Effector memory CD4-positive, alpha-beta T cell (primary cell): ENCODE measurements around the gene DYRK4.

Experiments used
- DNase-seq, 3 donors: peaks; one replicate each; pipeline ENCODE4 v3.0.0-alpha.2; 2020
- H3K27ac ChIP-seq: 2 replicates; pipeline ENCODE4 v1.7.0; 2013; ENCODE audit warnings: mild to moderate bottlenecking, low read length, moderate library complexity; ENCODE audit not compliant: insufficient read depth, poor library complexity, severe bottlenecking
- H3K27me3 ChIP-seq: replicated peaks from 2 replicates; pipeline ENCODE4 v1.7.0; 2013; ENCODE audit warnings: mild to moderate bottlenecking, low read length; ENCODE audit not compliant: insufficient read depth, control insufficient read depth, poor library complexity, severe bottlenecking
- H3K36me3 ChIP-seq: 2 replicates; pipeline ENCODE4 v1.7.0; 2013; ENCODE audit warnings: mild to moderate bottlenecking, low read length, moderate library complexity; ENCODE audit not compliant: control insufficient read depth, insufficient read depth
- H3K4me1 ChIP-seq: 2 replicates; pipeline ENCODE4 v1.7.0; 2013; ENCODE audit warnings: low read length, mild to moderate bottlenecking; ENCODE audit not compliant: control insufficient read depth, insufficient read depth, poor library complexity, severe bottlenecking
- H3K4me3 ChIP-seq: 2 replicates; pipeline ENCODE4 v1.7.0; 2013; ENCODE audit warnings: low read length, low read depth, mild to moderate bottlenecking; ENCODE audit not compliant: insufficient read depth, poor library complexity, severe bottlenecking
- H3K9me3 ChIP-seq: 2 replicates; pipeline ENCODE4 v1.7.0; 2013; ENCODE audit warnings: mild to moderate bottlenecking, low read length, moderate library complexity; ENCODE audit not compliant: control insufficient read depth

Gene DYRK4

GRCh38 chr12:4539167-4539870, 22.7 kb upstream of the DYRK4 start:
- Histone ChIP-seq H3K4me3 (peak overlapping the region; percentile 70), H3K9me3 (no peaks in the 10 kb centered on the region), H3K4me1 (no peaks in the 10 kb centered on the region), H3K27ac (peak overlapping the region; percentile 95), H3K36me3 (no peaks in the 10 kb centered on the region), H3K27me3 (no peaks in the 10 kb centered on the region)
- DNase-seq = no peak

GRCh38 chr12:4540170-4540569, 21.8 kb upstream of the DYRK4 start:
- H3K27me3 ChIP-seq = no peaks in the 10 kb centered on the region
- H3K27ac ChIP-seq = no peak overlapping the region
- no peaks in the 10 kb centered on the region for H3K36me3 ChIP-seq
- H3K9me3 ChIP-seq = no peaks in the 10 kb centered on the region
- no peaks in the 10 kb centered on the region for H3K4me1 ChIP-seq
- DNase-seq = no peak
- H3K4me3 ChIP-seq = no peak overlapping the region

GRCh38 chr12:4540638-4541037, 21.4 kb upstream of the DYRK4 start:
- Histone ChIP-seq H3K36me3 (no peaks in the 10 kb centered on the region), H3K4me1 (no peaks in the 10 kb centered on the region), H3K4me3 (no peak overlapping the region), H3K27ac (no peak overlapping the region), H3K9me3 (no peaks in the 10 kb centered on the region), H3K27me3 (no peaks in the 10 kb centered on the region)
- DNase-seq = no peak

- no peaks in the 10 kb centered on the region for H3K36me3 ChIP-seq
- H3K27me3 ChIP-seq = no peaks in the 10 kb centered on the region
- no peaks in the 10 kb centered on the region for H3K9me3 ChIP-seq
- no peaks in the 10 kb centered on the region for H3K4me1 ChIP-seq
- DNase-seq = no peak
- no peak overlapping the region for H3K27ac ChIP-seq
- no peak overlapping the region for H3K4me3 ChIP-seq
Observed at GRCh38 chr12:4545195-4545594, 16.8 kb upstream of the DYRK4 start.

- H3K9me3 ChIP-seq = no peaks in the 10 kb centered on the region
- no peak for DNase-seq
- H3K4me3 ChIP-seq = no peak overlapping the region
- no peaks in the 10 kb centered on the region for H3K4me1 ChIP-seq
- no peaks in the 10 kb centered on the region for H3K27me3 ChIP-seq
- no peaks in the 10 kb centered on the region for H3K36me3 ChIP-seq
- no peak overlapping the region for H3K27ac ChIP-seq
Observed at GRCh38 chr12:4552191-4552590, 9.8 kb upstream of the DYRK4 start.

GRCh38 chr12:4553943-4554342, 8.1 kb upstream of the DYRK4 start:
- no peak for DNase-seq
- H3K27ac ChIP-seq = no peak overlapping the region
- no peaks in the 10 kb centered on the region for H3K9me3 ChIP-seq
- H3K27me3 ChIP-seq = no peaks in the 10 kb centered on the region
- H3K4me1 ChIP-seq = no peaks in the 10 kb centered on the region
- no peak overlapping the region for H3K4me3 ChIP-seq
- H3K36me3 ChIP-seq = no peaks in the 10 kb centered on the region

- DNase-seq = no peak
- Histone ChIP-seq H3K36me3 (no peaks in the 10 kb centered on the region), H3K27ac (no peak overlapping the region), H3K4me1 (no peaks in the 10 kb centered on the region), H3K4me3 (no peak overlapping the region), H3K9me3 (no peaks in the 10 kb centered on the region), H3K27me3 (no peaks in the 10 kb centered on the region)
Observed at GRCh38 chr12:4555804-4556203, 6.2 kb upstream of the DYRK4 start.

- no peak for DNase-seq
- no peaks in the 10 kb centered on the region for H3K9me3 ChIP-seq
- H3K4me1 ChIP-seq = no peaks in the 10 kb centered on the region
- no peaks in the 10 kb centered on the region for H3K27me3 ChIP-seq
- no peaks in the 10 kb centered on the region for H3K36me3 ChIP-seq
- no peak overlapping the region for H3K27ac ChIP-seq
- H3K4me3 ChIP-seq = no peak overlapping the region
Observed at GRCh38 chr12:4556735-4557530, 5.1 kb upstream of the DYRK4 start.

GRCh38 chr12:4557586-4557985, 4.4 kb upstream of the DYRK4 start:
- Histone ChIP-seq H3K36me3 (no peaks in the 10 kb centered on the region), H3K4me1 (no peaks in the 10 kb centered on the region), H3K9me3 (no peaks in the 10 kb centered on the region), H3K4me3 (no peak overlapping the region), H3K27ac (no peak overlapping the region), H3K27me3 (no peaks in the 10 kb centered on the region)
- no peak for DNase-seq

- no peaks in the 10 kb centered on the region for H3K36me3 ChIP-seq
- H3K4me1 ChIP-seq = no peaks in the 10 kb centered on the region
- no peaks in the 10 kb centered on the region for H3K27me3 ChIP-seq
- DNase-seq = no peak
- no peaks in the 10 kb centered on the region for H3K9me3 ChIP-seq
- no peak overlapping the region for H3K4me3 ChIP-seq
- no peak overlapping the region for H3K27ac ChIP-seq
Observed at GRCh38 chr12:4558171-4558570, 3.8 kb upstream of the DYRK4 start.
